Right lobe of liver (tissue), 4 donors: ENCODE data around the gene TFF1.

Source experiments
- POLR2A ChIP-seq: fragments of 450-650 bp; IDR thresholded peaks from one replicate; pipeline ENCODE4 v1.6.1; 2017; ENCODE audit warnings: antibody characterized with exemption, mild to moderate bottlenecking
- TF ChIP-seq, protein P1 (sequence below), 4 donors: fragments of 200-600 bp in 3 of 4; fragments of 450-650 bp in 1 of 4; IDR thresholded peaks; one replicate each; pipeline versions ENCODE4 v1.5.1 to v1.8.0; 2016 to 2022; ENCODE audit warnings: antibody characterized with exemption in 4 of 4, mild to moderate bottlenecking in 2 of 4
- donor health status: DM: no; HTN: no; CAD: no.
- donor health status: DM: no; HTN: no; CAD: no.
- donor health status: DM: no; HTN: yes; CAD: no.

DNA sequence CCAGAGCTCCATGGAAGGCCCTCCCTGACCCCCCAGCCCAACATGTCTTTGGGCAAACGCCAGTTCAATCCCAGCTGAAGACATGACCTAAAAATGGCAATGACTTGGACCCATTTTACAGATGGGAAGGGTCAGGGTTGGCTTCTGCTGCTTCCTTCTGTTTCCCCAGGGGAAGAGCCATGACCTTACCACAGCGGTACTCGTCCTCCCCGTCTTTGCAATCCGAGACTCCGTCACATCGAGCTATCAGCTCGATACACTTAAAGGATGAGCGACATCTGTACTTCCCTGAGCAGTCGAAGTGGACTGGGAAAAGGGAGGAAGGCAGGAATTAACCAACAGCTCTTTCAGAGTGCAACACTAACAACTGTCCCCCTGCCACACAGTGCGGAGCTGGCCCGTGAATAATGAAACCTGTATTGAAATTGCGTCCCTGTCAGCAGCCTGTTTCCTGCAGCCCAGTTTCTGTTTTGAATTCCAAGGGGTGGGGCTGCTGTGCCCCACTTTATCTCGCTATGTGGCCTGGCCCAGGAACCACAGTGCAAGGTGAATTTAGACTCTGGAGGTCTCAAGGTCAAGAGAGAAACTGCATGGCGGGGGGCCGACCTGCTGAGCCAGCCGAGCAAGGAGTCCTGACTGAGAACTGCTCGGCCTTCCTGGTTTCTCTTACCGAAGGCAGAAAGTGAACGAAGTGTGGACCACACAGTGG is 22.6 kb upstream of the TFF1 start:
- TF ChIP-seq, protein P1, sequence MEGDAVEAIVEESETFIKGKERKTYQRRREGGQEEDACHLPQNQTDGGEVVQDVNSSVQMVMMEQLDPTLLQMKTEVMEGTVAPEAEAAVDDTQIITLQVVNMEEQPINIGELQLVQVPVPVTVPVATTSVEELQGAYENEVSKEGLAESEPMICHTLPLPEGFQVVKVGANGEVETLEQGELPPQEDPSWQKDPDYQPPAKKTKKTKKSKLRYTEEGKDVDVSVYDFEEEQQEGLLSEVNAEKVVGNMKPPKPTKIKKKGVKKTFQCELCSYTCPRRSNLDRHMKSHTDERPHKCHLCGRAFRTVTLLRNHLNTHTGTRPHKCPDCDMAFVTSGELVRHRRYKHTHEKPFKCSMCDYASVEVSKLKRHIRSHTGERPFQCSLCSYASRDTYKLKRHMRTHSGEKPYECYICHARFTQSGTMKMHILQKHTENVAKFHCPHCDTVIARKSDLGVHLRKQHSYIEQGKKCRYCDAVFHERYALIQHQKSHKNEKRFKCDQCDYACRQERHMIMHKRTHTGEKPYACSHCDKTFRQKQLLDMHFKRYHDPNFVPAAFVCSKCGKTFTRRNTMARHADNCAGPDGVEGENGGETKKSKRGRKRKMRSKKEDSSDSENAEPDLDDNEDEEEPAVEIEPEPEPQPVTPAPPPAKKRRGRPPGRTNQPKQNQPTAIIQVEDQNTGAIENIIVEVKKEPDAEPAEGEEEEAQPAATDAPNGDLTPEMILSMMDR (IDR thresholded peaks at IDR 0.05), result no peak
- no peak for TF ChIP-seq POLR2A
